B cell (primary cell): ENCODE measurements around the gene ALAD. TPM values are rescaled to one million over a fixed set of nuclear protein-coding genes. Genes with fewer than 3 reads are reported as not detected.
A peak's percentile ranks its signal among the peaks of the same experiment; 100 is the strongest.

Source experiments
- ATAC-seq: fragments of 200-7000 bp; cut with Tn5 transposase; one replicate; pipeline ENCODE4 v1.10.0; 2021; ENCODE audit warnings: low read depth, mild to moderate bottlenecking, moderate number of reproducible peaks, moderate library complexity
- CTCF ChIA-PET: fragments of 350-600 bp; sonication (Branson Sonifier 250); formaldehyde crosslinking; loops from one replicate; lab custom pipeline; 2021; ENCODE audit warnings: antibody characterized with exemption, inconsistent platforms; lab: Charles Lee
- POLR2A ChIA-PET: fragments of 350-600 bp; sonication (Branson Sonifier 250); formaldehyde crosslinking; loops from one replicate; lab custom pipeline; 2021; ENCODE audit warnings: antibody characterized with exemption; lab: Charles Lee
- DNase-seq: peaks from one replicate; pipeline ENCODE4 v3.0.0; 2013
- H2AFZ ChIP-seq: 2 replicates; pipeline ENCODE4 v1.6.1; 2012; ENCODE audit warnings: mild to moderate bottlenecking, low read depth, low read length; ENCODE audit not compliant: insufficient read depth, poor library complexity, severe bottlenecking
- H3K27ac ChIP-seq, 2 donors: 1 replicate in 1 of 2; 2 replicates in 1 of 2; pipeline ENCODE4 v1.5.1; 2012 to 2013; ENCODE audit warnings: low read length in 2 of 2, mild to moderate bottlenecking in 2 of 2, moderate library complexity in 1 of 2
- H3K27me3 ChIP-seq, 4 experiments: fragments of 200-600 bp in 1 of 4; sonication (generic) in 1 of 4; replicated peaks in 1 of 4; 1 replicate in 2 of 4; 2 replicates in 2 of 4; pipeline versions ENCODE4 v1.6.1 to v1.7.0; 2013 to 2016; ENCODE audit warnings: low read length in 3 of 4, mild to moderate bottlenecking in 2 of 4, mixed read lengths in 1 of 4, moderate library complexity in 1 of 4; ENCODE audit not compliant: insufficient read depth in 4 of 4, control insufficient read depth in 3 of 4; ENCODE audit errors: control extremely low read depth in 1 of 4
- H3K36me3 ChIP-seq, 2 experiments: replicated peaks in 1 of 2; 1 replicate in 1 of 2; 2 replicates in 1 of 2; pipeline versions ENCODE4 v1.6.1 to v1.7.1; 2013; ENCODE audit warnings: low read length in 1 of 2; ENCODE audit not compliant: insufficient read depth in 2 of 2, control insufficient read depth in 1 of 2; ENCODE audit errors: control extremely low read depth in 1 of 2, extremely low read depth in 1 of 2
- H3K4me1 ChIP-seq, 2 donors: fragments of 200-600 bp in 1 of 2; sonication (generic) in 1 of 2; 1 replicate in 1 of 2; 2 replicates in 1 of 2; pipeline versions ENCODE4 v1.5.1 to v1.6.1; 2013 to 2017; ENCODE audit warnings: low read length in 2 of 2; ENCODE audit not compliant: control insufficient read depth in 2 of 2, insufficient read depth in 2 of 2
- H3K4me2 ChIP-seq: replicated peaks from 2 replicates; pipeline ENCODE3; 2012; ENCODE audit warnings: mild to moderate bottlenecking, low read depth, low read length; ENCODE audit not compliant: poor library complexity, severe bottlenecking
- H3K4me3 ChIP-seq, 5 experiments: fragments of 200-600 bp in 1 of 5; sonication (generic) in 1 of 5; 1 replicate in 3 of 5; 2 replicates in 2 of 5; pipeline versions ENCODE4 v1.5.1 to v1.7.0; 2011 to 2016; ENCODE audit warnings: low read length in 4 of 5, mild to moderate bottlenecking in 4 of 5, low read depth in 2 of 5, control low read depth in 1 of 5, moderate library complexity in 1 of 5; ENCODE audit not compliant: insufficient read depth in 1 of 5; ENCODE audit errors: control extremely low read depth in 1 of 5, extremely low read depth in 1 of 5
- H3K79me2 ChIP-seq: fragments of 200-600 bp; sonication (generic); one replicate; pipeline ENCODE4 v1.6.0; 2016; ENCODE audit warnings: low read length; ENCODE audit not compliant: control insufficient read depth, insufficient read depth
- H3K9ac ChIP-seq: fragments of 200-600 bp; sonication (generic); 2 replicates; pipeline ENCODE4 v1.6.1; 2017; ENCODE audit warnings: mild to moderate bottlenecking, low read length, moderate library complexity
- H3K9me3 ChIP-seq, 3 donors: one replicate each; pipeline versions ENCODE4 v1.6.1 to v1.7.1; 2013; ENCODE audit warnings: low read length in 2 of 3; ENCODE audit not compliant: control insufficient read depth in 2 of 3, insufficient read depth in 1 of 3; ENCODE audit errors: control extremely low read depth in 1 of 3
- H4K20me1 ChIP-seq: 2 replicates; pipeline ENCODE4 v1.6.0; 2012; ENCODE audit warnings: mild to moderate bottlenecking, low read length; ENCODE audit not compliant: insufficient read depth, control insufficient read depth, poor library complexity, severe bottlenecking
- H3K27ac Mint-ChIP-seq: one replicate; pipeline ENCODE4 v1.8.0; 2021; ENCODE audit warnings: mixed read lengths
- H3K27me3 Mint-ChIP-seq: one replicate; pipeline ENCODE4 v1.8.0; 2021; ENCODE audit warnings: mixed read lengths
- H3K4me1 Mint-ChIP-seq: one replicate; pipeline ENCODE4 v1.8.0; 2021; ENCODE audit warnings: mixed read lengths
- H3K4me3 Mint-ChIP-seq: one replicate; pipeline ENCODE4 v1.8.0; 2021; ENCODE audit warnings: mixed read lengths
- H3K9me3 Mint-ChIP-seq: one replicate; pipeline ENCODE4 v1.8.0; 2022; ENCODE audit warnings: mixed read lengths; ENCODE audit not compliant: insufficient read depth
- CTCF ChIP-seq: fragments of 200-600 bp; IDR thresholded peaks from one replicate; pipeline ENCODE4 v1.8.0; 2022; ENCODE audit warnings: antibody characterized with exemption, mild to moderate bottlenecking
- EZH2 ChIP-seq: IDR thresholded peaks from 2 replicates; pipeline ENCODE4 v1.6.1; 2012; ENCODE audit warnings: borderline replicate concordance, low read depth, mild to moderate bottlenecking, moderate library complexity, low read length; ENCODE audit not compliant: insufficient read depth, poor library complexity, severe bottlenecking
- WGBS: methylation state at CpG from one replicate; pipeline ENCODE4 v1.1.5; 2013; ENCODE audit warnings: missing lambda C conversion rate; ENCODE audit not compliant: insufficient coverage; 5-methylcytosine and 5-hydroxymethylcytosine counted together
- intact Hi-C: fragments of 100-400 bp; cut with micrococcal nuclease; formaldehyde crosslinking; loops from one replicate; pipeline ENCODE4 v1.10.0; 2022
- polyA plus RNA-seq: library from polyadenylated mRNA; depleted of rRNA; stranded (reverse); fragments of >200 nt; gene quantifications from 2 replicates; pipeline ENCODE4 v1.2.3, GENCODE V29; 2012
- total RNA-seq, 2 donors: library from RNA; stranded (reverse); fragments of 120-200 nt in 1 of 2; gene quantifications; 1 replicate in 1 of 2; 2 replicates in 1 of 2; pipeline versions ENCODE4 v1.2.3 to v1.2.4, GENCODE V29; 2013 to 2022

The ALAD gene
- total and polyA plus RNA-seq, 2 donors (not counting 1 experiment from before 2014, with no cell fraction given): 22.0 to 39.8 TPM

- Histone ChIP-seq H3K9me3 (no peaks in the 10 kb centered on the region), H3K4me3 (peak overlapping the region; percentile 15 to 58 (median 52)), H3K27me3 (peaks cover 0 to 17% (median 1%) of the 10 kb centered on the region in 4 experiments), H3K4me1 (peaks cover 19 to 22% of the 10 kb centered on the region in 2 donors), H4K20me1 (no peaks in the 10 kb centered on the region), H3K79me2 (no peaks in the 10 kb centered on the region), H3K36me3 (no peaks in the 10 kb centered on the region), H3K9ac (peak overlapping the region; percentile 64), H2AFZ (peak overlapping the region; percentile 72), H3K4me2 (peak overlapping the region; percentile 79), H3K27ac (no peak overlapping the region)
- H3K4me3 Mint-ChIP-seq: peak overlapping the region; percentile 85
- peak overlapping the region; percentile 46 for H3K27ac Mint-ChIP-seq
- ATAC-seq (no peak), DNase-seq (peak; percentile 27)
- 0% methylated on average over 7 of the region's 14 CpGs for WGBS
- H3K27me3 Mint-ChIP-seq: peaks cover 14% of the 10 kb centered on the region
- no peaks in the 10 kb centered on the region for H3K9me3 Mint-ChIP-seq
- intact Hi-C loops: loop anchor here (2.0 kb wide), 1 partner anchor 13 kb away; no protein-coding TSS in a partner anchor
- ChIA-PET POLR2A (interaction anchor here (0.6 to 2.1 kb wide), 3 partner anchors 10 to 26 kb away, joined by 3 to 7 read pairs (median 3); partner anchors contain the start of gene WDR31), CTCF (interaction anchor here (0.7 to 2.2 kb wide), 2 partner anchors 10 to 232 kb away, joined by 3 to 10 read pairs; partner anchors contain the start of gene WDR31)
- H3K4me1 Mint-ChIP-seq: peaks cover 25% of the 10 kb centered on the region
- TF ChIP-seq CTCF (no peak), EZH2 (no peak)
Observed at GRCh38 chr9:113350107-113350661, 50.9 kb downstream of the ALAD start.
